ENCODE measurements around the gene PLEKHM1.
"Not testable (repeated sequence)": the region's sequence is repeated elsewhere in the genome, so short reads cannot be mapped to it uniquely, and the experiment has no call there.

PLEKHM1 gene

DNA sequence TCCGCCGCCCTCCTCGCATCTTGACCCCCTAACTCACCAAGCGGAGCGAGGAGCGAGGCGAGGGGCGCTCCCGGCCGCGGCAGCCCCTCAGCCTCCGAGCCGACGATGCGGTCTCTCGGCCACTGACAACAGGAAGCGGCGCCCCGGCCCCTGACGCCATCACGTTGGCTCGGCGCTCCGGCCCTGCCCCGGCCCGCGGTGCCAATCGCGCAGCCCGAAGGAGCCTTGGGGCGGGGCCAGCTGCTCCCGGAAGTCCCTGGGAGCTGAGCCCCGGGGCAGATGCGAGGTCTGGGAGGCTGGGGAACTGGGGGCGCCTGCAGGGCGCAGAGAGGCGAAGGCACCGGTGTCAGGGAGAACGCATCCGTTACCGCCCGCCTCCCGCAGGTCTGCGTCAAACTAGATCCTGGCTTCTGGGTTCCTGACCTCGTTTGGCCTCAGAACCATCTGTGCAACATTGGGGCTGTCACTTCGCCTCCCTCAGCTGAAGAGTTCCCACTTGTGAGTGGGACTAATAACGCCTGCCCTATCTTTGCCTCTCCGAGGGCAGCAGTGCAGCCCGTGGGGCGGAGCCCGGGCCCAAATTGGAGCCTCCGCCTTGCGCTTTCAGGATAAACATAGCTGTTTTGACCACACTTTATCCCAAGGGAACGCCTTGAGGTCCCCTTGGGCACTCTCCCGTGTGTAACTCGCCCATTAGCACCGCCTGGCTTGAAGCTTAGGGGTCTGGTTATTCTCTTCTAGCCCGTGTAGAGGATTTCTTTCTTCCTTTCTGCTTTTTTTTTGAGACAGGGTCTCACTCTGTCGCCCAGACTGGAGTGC, at the start of gene PLEKHM1:
PLEKHM1 (minus strand) TSS at position 107 of the 819 bp plus-strand sequence. CDS start 8,237 bp downstream, outside the sequence.
- peak; percentile 43 for DNase-seq

DNA sequence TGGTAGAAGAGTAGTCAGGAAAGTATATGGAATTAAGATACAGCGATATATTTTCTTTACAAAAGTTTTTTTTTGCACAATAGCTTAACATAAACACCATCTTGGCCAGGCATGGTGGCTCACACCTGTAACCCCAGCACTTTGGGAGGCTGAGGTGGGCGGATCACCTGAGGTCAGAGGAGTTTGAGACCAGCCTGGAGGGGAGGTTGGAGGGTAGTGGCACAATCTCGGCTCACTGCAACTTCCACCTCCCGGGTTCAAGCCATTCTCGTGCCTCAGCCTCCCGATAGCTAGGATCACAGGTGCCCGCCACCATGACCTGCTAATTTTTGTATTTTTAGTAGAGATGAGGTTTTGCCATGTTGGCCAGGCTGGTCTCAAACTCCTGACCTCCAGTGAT, 47.6 kb upstream of the PLEKHM1 start:
- DNase-seq, result not testable (repeated sequence)

DNA sequence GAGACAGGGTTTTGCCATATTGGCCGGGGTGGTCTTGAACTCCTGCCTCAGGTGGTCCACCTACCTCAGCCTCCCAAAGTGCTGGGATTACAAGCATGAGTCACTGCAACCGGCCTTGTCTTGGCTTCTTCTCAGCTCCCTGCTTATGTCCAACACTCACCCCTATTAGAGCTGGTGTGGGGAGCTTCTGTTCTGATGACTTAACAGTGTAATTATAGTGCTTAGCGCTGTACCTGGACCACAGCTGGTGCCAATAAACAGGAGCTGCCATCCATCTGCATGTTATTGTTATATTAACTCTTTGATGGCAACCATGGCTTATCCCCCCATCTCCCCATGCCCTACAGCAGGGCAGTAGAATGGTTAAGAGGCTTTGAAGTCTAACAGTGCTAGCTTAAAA, 15.6 kb upstream of the PLEKHM1 start:
- not testable (repeated sequence) for DNase-seq

- not testable (repeated sequence) for DNase-seq
These were observed 14.7 kb upstream of the PLEKHM1 start for GRCh38 chr17:45505183-45505582.

DNA sequence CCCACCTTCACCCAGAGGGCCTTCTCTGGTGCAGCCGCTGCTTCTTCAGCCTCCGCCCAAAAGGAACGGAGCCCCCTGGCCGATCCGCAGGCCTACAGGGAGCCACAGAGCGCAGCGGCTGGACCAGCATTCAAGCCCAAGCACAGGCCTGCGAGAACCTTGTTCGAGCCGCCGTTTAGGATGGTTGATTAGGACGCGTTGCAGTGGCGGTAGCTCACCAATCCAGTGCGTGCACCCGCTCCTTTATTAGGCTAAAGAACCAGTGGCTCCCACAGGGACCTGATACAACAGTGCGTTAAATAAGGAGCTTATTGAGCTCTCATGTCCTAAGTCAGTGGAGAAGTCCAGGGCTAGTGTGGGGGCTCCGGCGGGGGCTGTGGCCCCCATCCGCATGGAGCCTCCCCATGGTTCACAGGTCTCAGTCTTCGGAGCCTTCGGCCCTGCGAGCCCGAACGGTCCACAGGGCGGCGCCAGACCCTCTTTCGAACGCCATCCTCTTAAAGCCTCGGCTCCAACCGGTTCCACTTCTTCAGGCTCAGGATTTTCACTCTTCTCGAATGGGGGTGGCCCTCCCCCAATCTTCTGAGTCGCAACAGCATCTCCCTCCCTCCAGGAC, 10.7 kb upstream of the PLEKHM1 start:
- not testable (repeated sequence) for DNase-seq

DNA sequence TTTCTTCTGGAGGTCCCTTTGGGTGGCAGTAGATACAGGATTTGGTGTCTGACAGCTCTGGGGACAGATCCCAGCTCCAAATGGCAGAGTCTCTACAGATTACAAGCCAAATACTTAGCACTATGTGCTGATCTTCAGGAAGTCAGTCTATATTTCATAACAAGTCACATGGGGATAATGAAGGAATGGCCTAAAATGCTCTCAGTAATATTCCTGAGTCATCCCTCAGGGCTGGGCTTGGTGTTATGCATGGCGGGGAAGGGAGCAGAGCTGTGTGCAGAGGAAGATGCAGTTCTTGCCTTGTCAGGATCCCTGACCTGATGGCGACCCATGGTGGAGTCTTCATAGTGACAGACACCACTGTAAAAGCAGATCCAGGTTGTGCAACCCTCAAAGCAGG, 10.0 kb upstream of the PLEKHM1 start:
- not testable (repeated sequence) for DNase-seq

GRCh38 chr17:45499208-45499607, 8.7 kb upstream of the PLEKHM1 start:
- not testable (repeated sequence) for DNase-seq

DNA sequence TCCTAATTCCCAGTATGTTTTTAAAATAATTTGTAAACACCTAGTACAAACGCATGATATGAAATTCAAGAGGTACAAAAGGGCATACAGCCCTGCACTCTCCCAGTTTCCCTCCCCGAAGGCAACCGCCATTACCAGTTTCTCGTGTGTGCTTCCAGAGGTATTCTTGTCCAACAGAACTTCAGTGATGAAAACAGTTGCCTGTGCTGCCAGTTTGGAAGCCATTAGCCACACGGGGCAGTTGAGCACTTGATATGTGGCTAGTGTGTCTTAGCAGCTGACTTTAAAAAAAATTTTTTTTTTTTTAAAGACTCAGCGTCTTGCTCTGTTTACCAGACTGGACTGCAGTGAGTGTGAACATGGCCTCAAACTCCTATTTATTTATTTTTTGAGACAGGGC, 7.9 kb upstream of the PLEKHM1 start:
- DNase-seq, result not testable (repeated sequence)

DNA sequence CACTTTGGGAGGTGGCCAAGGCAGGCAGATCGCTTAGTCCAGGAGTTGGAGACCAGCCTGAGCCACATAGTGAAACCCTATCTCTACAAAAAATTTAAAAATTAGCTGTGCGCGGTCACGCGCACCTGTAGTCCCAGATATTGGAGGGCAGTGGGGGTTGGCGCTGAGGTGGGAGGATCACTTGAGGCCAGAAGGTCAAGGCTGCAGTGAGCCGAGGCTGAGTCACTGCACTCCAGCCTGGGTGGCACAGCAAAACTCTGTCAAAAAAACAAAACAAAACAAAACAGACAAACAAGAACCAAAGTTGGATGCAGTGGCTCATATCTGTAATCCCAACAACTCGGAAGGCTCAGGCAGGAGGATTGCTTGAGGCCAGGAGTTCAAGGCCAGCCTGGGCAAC, 6.9 kb upstream of the PLEKHM1 start:
- not testable (repeated sequence) for DNase-seq

- DNase-seq, result not testable (repeated sequence)
These were observed 6.0 kb upstream of the PLEKHM1 start for GRCh38 chr17:45496507-45496906.

GRCh38 chr17:45494556-45494955, 4.0 kb upstream of the PLEKHM1 start:
- not testable (repeated sequence) for DNase-seq

DNA sequence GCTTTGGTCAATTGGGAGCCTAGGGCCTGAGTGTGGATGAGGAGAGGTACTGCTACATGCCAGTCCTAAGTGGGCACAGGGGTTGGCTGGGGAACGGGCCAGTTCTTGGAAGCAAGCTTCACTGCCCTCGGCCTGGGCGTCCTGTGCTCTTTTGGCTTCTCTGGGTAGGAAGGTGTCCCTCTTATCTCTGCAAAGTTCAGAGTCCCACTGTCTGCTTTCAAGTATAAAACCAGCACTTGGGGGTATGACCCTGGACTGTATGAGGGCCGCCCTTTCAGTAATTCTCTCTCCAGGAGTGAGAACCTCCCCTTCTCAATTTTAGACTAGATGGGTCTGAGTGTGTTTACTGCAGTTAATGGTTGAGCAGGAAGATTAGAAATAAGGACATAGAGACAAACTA, 1.6 kb upstream of the PLEKHM1 start:
- DNase-seq, result not testable (repeated sequence)

DNA sequence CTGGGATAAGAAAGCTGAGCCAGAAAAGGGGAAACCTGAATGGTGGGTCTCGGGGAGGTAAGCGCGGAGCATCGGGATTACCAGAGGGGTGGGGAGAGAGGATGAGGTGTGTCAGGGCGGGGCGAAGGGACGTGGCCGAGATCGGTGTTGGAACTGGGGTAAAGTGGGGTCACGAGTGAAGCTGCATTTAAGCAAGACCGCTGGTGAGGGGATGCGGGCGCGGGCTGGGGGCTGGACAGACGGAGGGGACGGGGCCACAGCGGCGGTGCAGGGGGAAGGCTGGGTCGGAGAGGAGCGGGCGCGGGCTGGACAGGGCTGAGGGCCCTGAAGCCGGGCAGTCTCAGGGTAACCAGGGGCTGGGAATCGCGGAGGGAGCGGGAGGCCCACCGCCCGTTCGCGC, 323 bp downstream of the PLEKHM1 start:
- not testable (repeated sequence) for DNase-seq

- DNase-seq, result peak; percentile 6
These were observed 2.8 kb downstream of the PLEKHM1 start for GRCh38 chr17:45487704-45488103.

DNA sequence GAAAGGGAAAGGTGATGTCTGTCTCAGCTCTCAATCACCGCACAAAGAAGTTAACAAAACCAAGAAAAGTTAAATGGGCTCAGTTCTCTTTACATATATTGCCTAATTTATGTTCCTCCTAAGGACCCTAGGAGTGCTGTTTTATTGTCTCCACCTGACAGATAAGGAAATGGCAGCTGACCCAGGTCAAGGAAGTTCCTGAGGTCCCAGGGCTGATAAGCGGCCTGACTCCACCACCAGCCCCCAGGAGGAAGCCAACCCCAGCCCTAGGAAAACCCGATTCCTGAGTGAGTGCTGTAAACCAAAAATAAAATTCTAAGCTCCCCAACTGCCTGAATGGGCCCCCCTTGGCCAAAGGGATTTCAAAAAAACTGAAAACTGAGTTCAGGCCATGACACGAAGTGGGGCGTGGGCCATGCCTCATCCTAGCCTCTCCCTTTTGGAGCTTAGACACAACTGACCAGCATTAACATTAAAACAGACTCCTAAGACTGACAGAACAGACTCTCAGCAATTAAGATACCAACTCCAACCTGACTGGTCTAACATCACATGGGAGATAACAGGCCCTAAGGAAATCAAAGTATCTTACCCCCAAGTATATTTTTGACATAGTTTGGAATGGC, 6.8 kb downstream of the PLEKHM1 start:
- not testable (repeated sequence) for DNase-seq

DNA sequence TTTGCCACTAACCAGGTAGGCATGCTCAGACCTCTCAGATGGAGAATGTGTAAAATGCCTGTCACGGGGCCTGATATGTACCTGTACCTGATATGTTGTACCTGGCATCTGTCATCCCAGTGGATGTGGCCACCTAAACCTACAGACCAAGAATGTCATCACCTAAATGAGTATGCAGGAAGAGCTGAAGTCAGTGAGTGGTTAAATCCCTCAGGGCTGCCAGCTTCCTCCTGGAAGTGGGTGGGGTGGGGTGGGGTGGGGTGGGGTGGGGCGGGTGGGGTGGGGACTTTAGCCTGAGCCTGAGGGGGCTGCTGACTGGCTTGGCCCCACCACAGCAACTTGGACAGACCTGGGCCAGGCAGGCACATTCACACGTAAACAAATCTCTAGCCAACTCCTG, 7.3 kb downstream of the PLEKHM1 start:
- not testable (repeated sequence) for DNase-seq

- DNase-seq, result not testable (repeated sequence)
These were observed 8.2 kb downstream of the PLEKHM1 start for GRCh38 chr17:45482317-45482716.

- not testable (repeated sequence) for DNase-seq
These were observed 15.1 kb downstream of the PLEKHM1 start for GRCh38 chr17:45475436-45475835.

DNA sequence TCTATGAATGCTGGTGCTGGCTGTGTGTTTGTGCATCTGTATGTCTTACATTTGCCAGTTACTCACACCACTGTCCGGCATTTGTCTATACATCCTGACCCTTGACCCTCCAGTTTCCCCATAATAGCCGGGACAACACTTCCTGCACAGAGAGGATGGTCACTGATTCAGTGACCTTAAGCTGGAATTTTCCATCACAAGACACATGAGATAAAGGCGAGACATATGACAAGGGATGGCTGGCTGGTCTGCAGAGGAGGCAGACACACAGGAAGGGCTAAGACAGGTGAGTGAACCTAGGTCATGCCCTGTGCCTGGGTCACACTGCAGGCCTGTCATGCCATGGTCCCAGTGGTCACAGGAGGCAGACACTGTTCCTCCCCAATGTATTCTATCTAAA, 18.3 kb downstream of the PLEKHM1 start:
- not testable (repeated sequence) for DNase-seq

DNA sequence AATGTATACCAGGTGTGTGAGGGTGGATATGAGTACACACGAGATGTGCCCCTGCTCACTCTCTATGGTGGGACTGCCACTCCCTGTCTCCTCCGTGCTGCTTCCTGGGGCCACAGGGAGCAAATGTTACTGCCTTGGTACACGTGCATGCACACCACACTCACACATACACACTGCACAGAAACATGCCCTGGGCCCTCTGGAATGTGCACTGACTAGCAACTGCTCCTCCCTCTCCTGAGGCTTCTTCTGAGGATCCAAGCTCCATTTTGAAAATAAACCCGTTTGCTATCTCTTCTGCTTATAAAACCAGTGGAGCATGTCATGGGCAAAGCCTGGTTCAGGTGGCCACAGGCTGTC, 21.3 kb downstream of the PLEKHM1 start:
- DNase-seq, result not testable (repeated sequence)

GRCh38 chr17:45468293-45469203, 22.0 kb downstream of the PLEKHM1 start:
- not testable (repeated sequence) for DNase-seq

DNA sequence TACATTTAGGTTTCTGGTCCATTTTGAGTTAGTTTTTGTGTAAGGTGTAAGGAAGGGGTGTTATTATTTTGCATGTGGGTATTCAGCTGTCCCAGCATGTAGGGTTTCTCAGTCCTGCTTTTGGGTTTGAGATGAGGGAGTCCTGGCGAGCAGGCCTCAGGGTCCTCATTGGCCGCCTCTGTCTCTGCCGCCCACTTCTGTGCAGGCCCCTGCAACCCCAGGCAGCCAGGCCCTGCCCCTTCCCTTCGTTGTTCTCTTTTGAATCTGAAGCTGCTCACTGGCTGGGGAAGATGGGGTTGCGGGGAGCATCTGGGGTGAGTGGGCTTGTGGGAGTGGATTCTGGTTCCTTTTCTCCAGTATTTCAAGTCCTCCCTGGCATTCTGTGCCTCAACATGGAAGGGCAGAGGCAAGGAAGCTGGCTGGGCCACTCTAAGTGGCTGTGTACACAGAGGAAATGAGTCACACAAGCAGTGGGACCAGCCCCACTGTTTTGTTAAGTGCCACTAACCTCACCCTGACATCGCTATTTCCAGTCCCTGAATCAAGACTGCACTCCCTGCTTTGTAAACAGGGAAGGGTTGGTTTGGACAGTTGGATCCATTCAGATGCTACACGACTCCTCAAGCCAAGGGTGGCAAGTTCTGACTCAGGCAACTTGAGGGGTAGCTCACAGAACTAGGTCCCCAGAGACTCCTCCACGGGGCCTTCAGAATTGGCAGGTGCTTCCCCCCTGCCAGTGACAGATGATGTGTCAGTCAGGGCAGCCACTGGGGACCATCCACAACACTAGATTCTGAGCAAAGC, 28.8 kb downstream of the PLEKHM1 start:
- DNase-seq, result not testable (repeated sequence)
